LNCAP (cell line): ENCODE measurements around the gene NFIA.

ENCODE experiments used
- CTCF ChIP-seq: fragments of 450-650 bp; IDR thresholded peaks from 2 replicates; pipeline ENCODE4 v1.5.1; 2017; ENCODE audit warnings: mild to moderate bottlenecking

NFIA gene

GRCh38 chr1:61184714-61185106, 102.3 kb downstream of the NFIA start:
- no peak for TF ChIP-seq CTCF

GRCh38 chr1:61186753-61187152, 104.4 kb downstream of the NFIA start:
- no peak for TF ChIP-seq CTCF

- no peak for TF ChIP-seq CTCF
These were observed 105.2 kb downstream of the NFIA start for GRCh38 chr1:61187352-61188086.

- no peak for TF ChIP-seq CTCF
These were observed 107.8 kb downstream of the NFIA start for GRCh38 chr1:61190153-61190552.

GRCh38 chr1:61190618-61191432, 108.5 kb downstream of the NFIA start:
- TF ChIP-seq CTCF: no peak

- TF ChIP-seq CTCF: no peak
These were observed 109.0 kb downstream of the NFIA start for GRCh38 chr1:61191433-61191720.

- TF ChIP-seq CTCF: no peak
These were observed 110.4 kb downstream of the NFIA start for GRCh38 chr1:61192663-61193330.
